Trophoblast cell (in vitro differentiated cells and primary cell): Measurements from ENCODE around the gene WDR41.

Experiments used
- DNase-seq, 2 donors: peaks; one replicate each; pipeline ENCODE4 v3.0.0-alpha.2; 2016
- H2AFZ ChIP-seq: 2 replicates; pipeline ENCODE4 v1.6.1; 2013; ENCODE audit warnings: low read length, moderate library complexity, mild to moderate bottlenecking; ENCODE audit not compliant: insufficient read depth, poor library complexity
- H2AK5ac ChIP-seq: 2 replicates; pipeline ENCODE4 v1.6.1; 2013; ENCODE audit warnings: mild to moderate bottlenecking, low read length
- H2BK120ac ChIP-seq: 2 replicates; pipeline ENCODE4 v1.6.1; 2013; ENCODE audit warnings: low read length, mild to moderate bottlenecking, moderate library complexity; ENCODE audit not compliant: insufficient read depth, poor library complexity
- H2BK12ac ChIP-seq: 2 replicates; pipeline ENCODE4 v1.6.1; 2013; ENCODE audit warnings: mild to moderate bottlenecking, low read length, moderate library complexity
- H2BK5ac ChIP-seq: 2 replicates; pipeline ENCODE4 v1.6.1; 2013; ENCODE audit warnings: low read length, low read depth, moderate library complexity, mild to moderate bottlenecking; ENCODE audit not compliant: poor library complexity
- H3K14ac ChIP-seq: 2 replicates; pipeline ENCODE4 v1.6.1; 2013; ENCODE audit warnings: mild to moderate bottlenecking, low read length
- H3K18ac ChIP-seq: 2 replicates; pipeline ENCODE4 v1.6.1; 2013; ENCODE audit warnings: mild to moderate bottlenecking, low read length
- H3K23ac ChIP-seq: 2 replicates; pipeline ENCODE4 v1.6.1; 2013; ENCODE audit warnings: low read length
- H3K27ac ChIP-seq: 2 replicates; pipeline ENCODE4 v1.5.1; 2013; ENCODE audit warnings: low read depth, mild to moderate bottlenecking, inconsistent platforms, low read length, moderate library complexity
- H3K27me3 ChIP-seq: 2 replicates; pipeline ENCODE4 v1.6.1; 2013; ENCODE audit warnings: inconsistent platforms, mild to moderate bottlenecking, low read length, moderate library complexity; ENCODE audit not compliant: insufficient read depth
- H3K36me3 ChIP-seq, 2 experiments: 1 replicate in 1 of 2; 2 replicates in 1 of 2; pipeline ENCODE4 v1.6.1; 2013; ENCODE audit warnings: low read length in 2 of 2, mild to moderate bottlenecking in 2 of 2, moderate library complexity in 1 of 2; ENCODE audit not compliant: insufficient read depth in 2 of 2, control insufficient read depth in 1 of 2
- H3K4ac ChIP-seq: 2 replicates; pipeline ENCODE4 v1.6.1; 2013; ENCODE audit warnings: low read depth, mild to moderate bottlenecking, low read length, moderate library complexity
- H3K4me1 ChIP-seq, 2 experiments: 1 replicate in 1 of 2; 2 replicates in 1 of 2; pipeline ENCODE4 v1.6.1; 2013; ENCODE audit warnings: low read length in 2 of 2, mild to moderate bottlenecking in 2 of 2, moderate library complexity in 1 of 2; ENCODE audit not compliant: insufficient read depth in 2 of 2, control insufficient read depth in 1 of 2
- H3K4me2 ChIP-seq: 2 replicates; pipeline ENCODE4 v1.6.1; 2013; ENCODE audit warnings: inconsistent platforms, mild to moderate bottlenecking, low read length, moderate library complexity
- H3K4me3 ChIP-seq: 2 replicates; pipeline ENCODE4 v1.5.1; 2013; ENCODE audit warnings: mild to moderate bottlenecking, low read depth, low read length, inconsistent platforms
- H3K79me1 ChIP-seq: one replicate; pipeline ENCODE4 v1.6.1; 2013; ENCODE audit warnings: low read length
- H3K79me2 ChIP-seq: 2 replicates; pipeline ENCODE4 v1.6.1; 2013; ENCODE audit warnings: low read length, mild to moderate bottlenecking; ENCODE audit not compliant: control insufficient read depth, insufficient read depth, poor library complexity
- H3K9ac ChIP-seq: 2 replicates; pipeline ENCODE4 v1.6.1; 2013; ENCODE audit warnings: mild to moderate bottlenecking, low read length
- H3K9me3 ChIP-seq: 2 replicates; pipeline ENCODE4 v1.6.1; 2013; ENCODE audit warnings: low read depth, mild to moderate bottlenecking, control low read depth, inconsistent platforms, low read length; ENCODE audit not compliant: insufficient read depth
- H4K12ac ChIP-seq: 2 replicates; pipeline ENCODE4 v1.6.1; 2013; ENCODE audit warnings: low read depth, mild to moderate bottlenecking, low read length, moderate library complexity
- H4K8ac ChIP-seq: 2 replicates; pipeline ENCODE4 v1.6.1; 2013; ENCODE audit warnings: low read depth, mild to moderate bottlenecking, low read length, moderate library complexity
- H4K91ac ChIP-seq: one replicate; pipeline ENCODE4 v1.6.1; 2013; ENCODE audit warnings: low read depth, mild to moderate bottlenecking, low read length, moderate library complexity
- WGBS: extraction: QIAGEN DNeasy Blood & Tissue Kit; methylation state at CpG from one replicate; pipeline ENCODE4 v1.1.7; 2013; ENCODE audit warnings: missing lambda C conversion rate; ENCODE audit not compliant: insufficient read length, insufficient coverage; ENCODE audit errors: extremely low coverage; 5-methylcytosine and 5-hydroxymethylcytosine counted together

The WDR41 gene

DNA sequence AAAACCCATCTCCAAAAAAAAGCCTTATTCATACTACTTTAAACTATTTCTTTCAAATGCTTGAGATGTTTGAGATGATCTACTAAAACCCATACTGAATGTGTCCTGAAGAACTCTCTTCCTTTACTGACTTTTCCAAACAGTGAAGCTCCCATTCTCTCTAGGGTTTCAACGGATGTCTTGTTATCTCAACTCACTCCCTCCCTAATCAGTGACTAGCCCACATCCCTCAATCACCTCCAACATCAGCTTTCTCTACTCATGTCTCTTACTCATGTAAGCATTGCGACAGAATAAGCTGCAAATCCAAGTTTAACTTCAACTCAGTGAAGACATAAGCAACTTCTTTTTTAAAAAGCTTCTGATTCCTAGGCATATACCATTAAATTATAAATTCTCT is 42.1 kb downstream of the WDR41 start:
- H2BK12ac ChIP-seq, result no peak overlapping the region
- WGBS, result no CpG with 5 or more reads among the region's 2 CpGs
- no peak overlapping the region for H4K12ac ChIP-seq
- H3K23ac ChIP-seq, result no peak overlapping the region
- no peak overlapping the region for H3K27ac ChIP-seq
- H2AK5ac ChIP-seq, result no peak overlapping the region
- no peak overlapping the region for H3K4ac ChIP-seq
- H3K18ac ChIP-seq, result no peak overlapping the region
- H4K8ac ChIP-seq, result no peak overlapping the region
- no peaks in the 10 kb centered on the region for H3K79me2 ChIP-seq
- H4K91ac ChIP-seq, result no peak overlapping the region
- H2BK5ac ChIP-seq, result no peak overlapping the region
- H3K4me2 ChIP-seq, result no peak overlapping the region
- H3K14ac ChIP-seq, result no peak overlapping the region
- no peaks in the 10 kb centered on the region for H3K79me1 ChIP-seq
- no peak overlapping the region for H2AFZ ChIP-seq
- no peaks in the 10 kb centered on the region for H3K9me3 ChIP-seq
- peak in 1 of 2 donors; percentile 36 for DNase-seq
- no peak overlapping the region for H2BK120ac ChIP-seq
- H3K9ac ChIP-seq, result no peak overlapping the region
- H3K4me1 ChIP-seq, result no peaks in the 10 kb centered on the region
- peaks cover 0 to 4% of the 10 kb centered on the region in 2 experiments for H3K36me3 ChIP-seq
- no peak overlapping the region for H3K4me3 ChIP-seq
- H3K27me3 ChIP-seq, result no peaks in the 10 kb centered on the region

GRCh38 chr5:77449277-77449676 is 42.8 kb downstream of the WDR41 start:
- H3K18ac ChIP-seq, result no peak overlapping the region
- no CpG with 5 or more reads among the region's 1 CpG for WGBS
- H3K9ac ChIP-seq, result no peak overlapping the region
- H3K4me3 ChIP-seq, result no peak overlapping the region
- H3K27ac ChIP-seq, result no peak overlapping the region
- H3K36me3 ChIP-seq, result peaks cover 0 to 6% of the 10 kb centered on the region in 2 experiments
- no peak overlapping the region for H2BK120ac ChIP-seq
- no peaks in the 10 kb centered on the region for H3K79me1 ChIP-seq
- no peaks in the 10 kb centered on the region for H3K27me3 ChIP-seq
- no peak overlapping the region for H2BK12ac ChIP-seq
- H3K79me2 ChIP-seq, result no peaks in the 10 kb centered on the region
- no peak overlapping the region for H3K4me2 ChIP-seq
- DNase-seq, result no peak
- H4K8ac ChIP-seq, result no peak overlapping the region
- no peaks in the 10 kb centered on the region for H3K4me1 ChIP-seq
- no peak overlapping the region for H4K91ac ChIP-seq
- H4K12ac ChIP-seq, result no peak overlapping the region
- no peak overlapping the region for H2AFZ ChIP-seq
- H2BK5ac ChIP-seq, result no peak overlapping the region
- no peaks in the 10 kb centered on the region for H3K9me3 ChIP-seq
- H3K23ac ChIP-seq, result no peak overlapping the region
- no peak overlapping the region for H3K14ac ChIP-seq
- H3K4ac ChIP-seq, result no peak overlapping the region
- H2AK5ac ChIP-seq, result no peak overlapping the region

DNA sequence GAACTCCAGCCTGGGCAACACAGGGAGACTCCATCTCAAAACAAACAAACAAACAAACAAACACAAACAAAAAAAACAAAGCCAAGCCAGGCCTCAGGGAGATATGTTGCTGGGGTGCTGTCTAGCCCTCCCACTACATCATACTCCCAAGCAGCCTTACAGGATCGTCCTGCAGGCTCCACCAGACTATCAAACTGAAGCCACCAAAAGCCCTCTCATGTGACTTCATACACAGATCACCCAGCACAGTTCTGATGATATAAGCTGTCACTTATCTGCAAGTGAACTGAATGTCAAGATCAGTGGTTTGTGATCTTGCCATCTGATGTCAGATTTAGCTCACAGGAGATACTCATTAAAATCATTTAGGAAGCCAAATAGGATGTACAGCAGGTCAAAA is 43.3 kb downstream of the WDR41 start:
- no CpG with 5 or more reads among the region's 1 CpG for whole genome bisulfite sequencing

GRCh38 chr5:77444356-77444755 is 47.8 kb downstream of the WDR41 start:
- Histone ChIP-seq H3K27ac (no peak overlapping the region), H2AFZ (no peak overlapping the region), H4K91ac (no peak overlapping the region), H3K36me3 (peaks cover 2 to 6% of the 10 kb centered on the region in 2 experiments), H3K4me3 (no peak overlapping the region), H3K27me3 (no peaks in the 10 kb centered on the region), H2AK5ac (no peak overlapping the region), H3K4me1 (no peaks in the 10 kb centered on the region), H3K23ac (no peak overlapping the region), H3K4ac (no peak overlapping the region), H4K12ac (no peak overlapping the region), H3K79me2 (no peaks in the 10 kb centered on the region), H2BK12ac (no peak overlapping the region), H2BK120ac (no peak overlapping the region), H3K79me1 (no peaks in the 10 kb centered on the region), H3K18ac (no peak overlapping the region), H4K8ac (no peak overlapping the region), H3K9ac (no peak overlapping the region), H3K14ac (no peak overlapping the region), H3K9me3 (no peaks in the 10 kb centered on the region), H3K4me2 (no peak overlapping the region), H2BK5ac (no peak overlapping the region)
- WGBS, result no CpG with 5 or more reads among the region's 1 CpG
- peak; percentile 41 to 54 for DNase-seq

More for the DNA sequence above, 43.3 kb downstream of the WDR41 start:
- Histone ChIP-seq H3K27ac (no peak overlapping the region), H2AFZ (no peak overlapping the region), H3K9me3 (no peaks in the 10 kb centered on the region), H3K4ac (no peak overlapping the region), H3K36me3 (peaks cover 0 to 6% of the 10 kb centered on the region in 2 experiments), H3K9ac (no peak overlapping the region), H3K4me3 (no peak overlapping the region), H3K4me1 (no peaks in the 10 kb centered on the region), H4K8ac (no peak overlapping the region), H2BK120ac (no peak overlapping the region), H3K18ac (no peak overlapping the region), H4K12ac (no peak overlapping the region), H3K27me3 (no peaks in the 10 kb centered on the region), H3K14ac (no peak overlapping the region), H3K79me1 (no peaks in the 10 kb centered on the region), H2BK12ac (no peak overlapping the region), H2BK5ac (no peak overlapping the region), H3K79me2 (no peaks in the 10 kb centered on the region), H2AK5ac (no peak overlapping the region), H4K91ac (no peak overlapping the region), H3K23ac (no peak overlapping the region), H3K4me2 (no peak overlapping the region)
- DNase-seq, result no peak
